ENCODE results near the gene DMD.

The DMD gene

GRCh38 chrX:31186693-31187338 is 2024.5 kb downstream of the DMD start:
- ATAC-seq: no peak
- Mint-ChIP-seq H3K27me3 (no peaks in the 10 kb centered on the region), H3K36me3 (peaks cover 16% of the 10 kb centered on the region), H3K27ac (no peak overlapping the region), H3K9me3 (peaks cover 4% of the 10 kb centered on the region), H3K4me3 (no peak overlapping the region), H3K4me1 (no peaks in the 10 kb centered on the region)

GRCh38 chrX:31185884-31186283 is 2025.5 kb downstream of the DMD start:
- Mint-ChIP-seq H3K4me3 (no peak overlapping the region), H3K9me3 (peaks cover 4% of the 10 kb centered on the region), H3K27ac (no peak overlapping the region), H3K36me3 (peaks cover 16% of the 10 kb centered on the region), H3K4me1 (no peaks in the 10 kb centered on the region), H3K27me3 (no peaks in the 10 kb centered on the region)
- no peak for ATAC-seq

GRCh38 chrX:31181377-31182000 is 2029.9 kb downstream of the DMD start:
- Mint-ChIP-seq H3K27ac (no peak overlapping the region), H3K4me1 (no peaks in the 10 kb centered on the region), H3K27me3 (no peaks in the 10 kb centered on the region), H3K9me3 (peaks cover 4% of the 10 kb centered on the region), H3K36me3 (peaks cover 34% of the 10 kb centered on the region), H3K4me3 (no peak overlapping the region)
- ATAC-seq: no peak

GRCh38 chrX:31179203-31179602 is 2032.1 kb downstream of the DMD start:
- Mint-ChIP-seq H3K27me3 (no peaks in the 10 kb centered on the region), H3K9me3 (no peaks in the 10 kb centered on the region), H3K36me3 (peaks cover 26% of the 10 kb centered on the region), H3K4me1 (no peaks in the 10 kb centered on the region), H3K27ac (no peak overlapping the region), H3K4me3 (no peak overlapping the region)
- no peak for ATAC-seq

- Mint-ChIP-seq H3K27me3 (no peaks in the 10 kb centered on the region), H3K36me3 (peaks cover 26% of the 10 kb centered on the region), H3K9me3 (no peaks in the 10 kb centered on the region), H3K4me3 (no peak overlapping the region), H3K27ac (no peak overlapping the region), H3K4me1 (no peaks in the 10 kb centered on the region)
- ATAC-seq: no peak
These were observed 2032.6 kb downstream of the DMD start for GRCh38 chrX:31178769-31179125.

- H3K27me3 Mint-ChIP-seq: no peaks in the 10 kb centered on the region
- H3K9me3 Mint-ChIP-seq: no peaks in the 10 kb centered on the region
- H3K36me3 Mint-ChIP-seq: peaks cover 26% of the 10 kb centered on the region
- no peak overlapping the region for H3K27ac Mint-ChIP-seq
- H3K4me1 Mint-ChIP-seq: no peaks in the 10 kb centered on the region
- ATAC-seq: no peak
- H3K4me3 Mint-ChIP-seq: no peak overlapping the region
These were observed 2033.1 kb downstream of the DMD start for GRCh38 chrX:31178064-31178768.

- Mint-ChIP-seq H3K9me3 (no peaks in the 10 kb centered on the region), H3K4me3 (no peak overlapping the region), H3K27me3 (no peaks in the 10 kb centered on the region), H3K27ac (no peak overlapping the region), H3K36me3 (peaks cover 16% of the 10 kb centered on the region), H3K4me1 (peaks cover 18% of the 10 kb centered on the region)
- ATAC-seq: no peak
These were observed 2040.6 kb downstream of the DMD start for GRCh38 chrX:31170792-31171191.

- Mint-ChIP-seq H3K27me3 (no peaks in the 10 kb centered on the region), H3K4me1 (peaks cover 18% of the 10 kb centered on the region), H3K9me3 (peaks cover 8% of the 10 kb centered on the region), H3K36me3 (peaks cover 32% of the 10 kb centered on the region), H3K4me3 (no peak overlapping the region), H3K27ac (no peak overlapping the region)
- peak; percentile 80 for ATAC-seq
These were observed 2042.8 kb downstream of the DMD start for GRCh38 chrX:31168551-31168950.

GRCh38 chrX:31166832-31167231 is 2044.5 kb downstream of the DMD start:
- Mint-ChIP-seq H3K27ac (no peak overlapping the region), H3K27me3 (no peaks in the 10 kb centered on the region), H3K4me1 (peaks cover 18% of the 10 kb centered on the region), H3K36me3 (peaks cover 35% of the 10 kb centered on the region), H3K4me3 (no peak overlapping the region), H3K9me3 (peaks cover 13% of the 10 kb centered on the region)
- ATAC-seq: no peak

GRCh38 chrX:31166416-31166815 is 2044.9 kb downstream of the DMD start:
- H3K27ac Mint-ChIP-seq: no peak overlapping the region
- peaks cover 18% of the 10 kb centered on the region for H3K4me1 Mint-ChIP-seq
- no peaks in the 10 kb centered on the region for H3K27me3 Mint-ChIP-seq
- ATAC-seq: no peak
- H3K4me3 Mint-ChIP-seq: no peak overlapping the region
- peaks cover 39% of the 10 kb centered on the region for H3K36me3 Mint-ChIP-seq
- H3K9me3 Mint-ChIP-seq: peaks cover 13% of the 10 kb centered on the region

- no peak overlapping the region for H3K27ac Mint-ChIP-seq
- no peak overlapping the region for H3K4me3 Mint-ChIP-seq
- H3K9me3 Mint-ChIP-seq: peaks cover 13% of the 10 kb centered on the region
- no peak for ATAC-seq
- H3K36me3 Mint-ChIP-seq: peaks cover 39% of the 10 kb centered on the region
- H3K27me3 Mint-ChIP-seq: no peaks in the 10 kb centered on the region
- H3K4me1 Mint-ChIP-seq: peaks cover 9% of the 10 kb centered on the region
These were observed 2045.9 kb downstream of the DMD start for GRCh38 chrX:31165241-31166035.

- H3K9me3 Mint-ChIP-seq: no peaks in the 10 kb centered on the region
- no peak for ATAC-seq
These were observed 2056.4 kb downstream of the DMD start for GRCh38 chrX:31154946-31155345.

GRCh38 chrX:31153475-31154047 is 2057.8 kb downstream of the DMD start:
- no peak overlapping the region for H3K4me3 Mint-ChIP-seq
- H3K27me3 Mint-ChIP-seq: no peaks in the 10 kb centered on the region
- ATAC-seq: no peak
- H3K36me3 Mint-ChIP-seq: peaks cover 20% of the 10 kb centered on the region
- no peak overlapping the region for H3K27ac Mint-ChIP-seq
- no peaks in the 10 kb centered on the region for H3K4me1 Mint-ChIP-seq
- H3K9me3 Mint-ChIP-seq: no peaks in the 10 kb centered on the region

More at GRCh38 chrX:31154946-31155345, 2056.4 kb downstream of the DMD start:
- H3K36me3 Mint-ChIP-seq: peaks cover 14% of the 10 kb centered on the region
- H3K4me3 Mint-ChIP-seq: no peak overlapping the region
- no peak overlapping the region for H3K27ac Mint-ChIP-seq
- no peaks in the 10 kb centered on the region for H3K4me1 Mint-ChIP-seq
- H3K27me3 Mint-ChIP-seq: no peaks in the 10 kb centered on the region

GRCh38 chrX:31147175-31147574 is 2064.2 kb downstream of the DMD start:
- Mint-ChIP-seq H3K36me3 (peaks cover 30% of the 10 kb centered on the region), H3K4me1 (peaks cover 6% of the 10 kb centered on the region), H3K27ac (no peak overlapping the region), H3K27me3 (no peaks in the 10 kb centered on the region), H3K4me3 (no peak overlapping the region), H3K9me3 (no peaks in the 10 kb centered on the region)
- no peak for ATAC-seq

GRCh38 chrX:31139961-31140360 is 2071.4 kb downstream of the DMD start:
- Mint-ChIP-seq H3K4me3 (no peak overlapping the region), H3K9me3 (no peaks in the 10 kb centered on the region), H3K36me3 (peaks cover 40% of the 10 kb centered on the region), H3K4me1 (peaks cover 12% of the 10 kb centered on the region), H3K27ac (no peak overlapping the region), H3K27me3 (no peaks in the 10 kb centered on the region)
- ATAC-seq: no peak
